ENCODE measurements around the gene RABAC1. TPM values are rescaled to one million over a fixed set of nuclear protein-coding genes. Genes with fewer than 3 reads are reported as not detected.
A peak's percentile ranks its signal among the peaks of the same experiment; 100 is the strongest.

RABAC1 gene
- total RNA-seq, 1 donor, result 117 TPM

- Histone ChIP-seq H3K4me3 (ENCODE audit: insufficient read depth, low read length) (no peak overlapping the region), H3K79me2 (ENCODE audit: insufficient read depth, low read length) (no peaks in the 10 kb centered on the region), H4K20me1 (ENCODE audit: insufficient read depth, low read length) (peaks cover 22% of the 10 kb centered on the region), H3K9me3 (ENCODE audit: low read depth, low read length) (no peaks in the 10 kb centered on the region), H3K27me3 (ENCODE audit: insufficient read depth, low read length) (peaks cover 51% of the 10 kb centered on the region), H3K27ac (ENCODE audit: low read depth, low read length) (no peak overlapping the region), H3K36me3 (ENCODE audit: insufficient read depth, low read length) (peaks cover 7% of the 10 kb centered on the region), H3K4me1 (ENCODE audit: insufficient read depth, low read length) (no peaks in the 10 kb centered on the region), H2AFZ (ENCODE audit: low read length) (no peak overlapping the region), H3K4me2 (ENCODE audit: insufficient read depth, low read length) (no peak overlapping the region)
- TF ChIP-seq CTCF (IDR thresholded peaks at IDR 0.05; ENCODE audit: extremely low read depth, low read depth, low read length), result no peak
- DNase-seq (ENCODE audit: insufficient read length, low spot score, missing footprints), result peak; percentile 92
These were observed 47.9 kb downstream of the RABAC1 start for GRCh38 chr19:41910992-41911888.

- Histone ChIP-seq H3K79me2 (ENCODE audit: insufficient read depth, low read length) (no peaks in the 10 kb centered on the region), H3K9me3 (ENCODE audit: low read depth, low read length) (no peaks in the 10 kb centered on the region), H3K4me2 (ENCODE audit: insufficient read depth, low read length) (no peak overlapping the region), H3K27me3 (ENCODE audit: insufficient read depth, low read length) (peaks cover 45% of the 10 kb centered on the region), H3K36me3 (ENCODE audit: insufficient read depth, low read length) (peaks cover 14% of the 10 kb centered on the region), H3K27ac (ENCODE audit: low read depth, low read length) (no peak overlapping the region), H3K4me1 (ENCODE audit: insufficient read depth, low read length) (no peaks in the 10 kb centered on the region), H2AFZ (ENCODE audit: low read length) (no peak overlapping the region), H4K20me1 (ENCODE audit: insufficient read depth, low read length) (peaks cover 22% of the 10 kb centered on the region), H3K4me3 (ENCODE audit: insufficient read depth, low read length) (no peak overlapping the region)
- no peak for TF ChIP-seq CTCF (IDR thresholded peaks at IDR 0.05; ENCODE audit: extremely low read depth, low read depth, low read length)
- DNase-seq (ENCODE audit: insufficient read length, low spot score, missing footprints), result no peak
These were observed 48.7 kb downstream of the RABAC1 start for GRCh38 chr19:41910240-41910991.

DNA sequence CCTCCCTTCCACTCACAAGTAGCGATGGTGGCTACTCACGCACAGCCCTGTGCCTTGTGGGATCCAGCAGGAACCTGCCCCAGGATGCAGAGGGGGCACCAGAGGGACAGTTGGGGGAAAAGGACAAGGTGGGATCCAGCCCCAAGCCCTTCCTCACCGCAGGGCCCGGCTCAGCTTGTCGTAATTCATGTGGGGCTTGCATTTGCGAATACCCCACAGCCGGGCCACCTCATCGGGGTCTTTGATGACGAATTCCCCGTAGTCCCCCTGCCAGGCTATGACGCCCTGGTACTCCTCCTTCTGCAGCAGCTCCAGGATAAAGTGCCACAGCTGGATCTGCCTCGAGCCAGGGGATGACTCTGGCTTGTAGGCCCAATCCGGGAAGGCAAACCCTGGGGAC lies 49.4 kb downstream of the RABAC1 start:
- Histone ChIP-seq H3K27me3 (ENCODE audit: insufficient read depth, low read length) (peaks cover 41% of the 10 kb centered on the region), H3K4me1 (ENCODE audit: insufficient read depth, low read length) (no peaks in the 10 kb centered on the region), H2AFZ (ENCODE audit: low read length) (no peak overlapping the region), H3K9me3 (ENCODE audit: low read depth, low read length) (no peaks in the 10 kb centered on the region), H3K79me2 (ENCODE audit: insufficient read depth, low read length) (no peaks in the 10 kb centered on the region), H4K20me1 (ENCODE audit: insufficient read depth, low read length) (peaks cover 22% of the 10 kb centered on the region), H3K4me2 (ENCODE audit: insufficient read depth, low read length) (no peak overlapping the region), H3K36me3 (ENCODE audit: insufficient read depth, low read length) (peaks cover 20% of the 10 kb centered on the region), H3K27ac (ENCODE audit: low read depth, low read length) (no peak overlapping the region), H3K4me3 (ENCODE audit: insufficient read depth, low read length) (no peak overlapping the region)
- no peak for TF ChIP-seq CTCF (IDR thresholded peaks at IDR 0.05; ENCODE audit: extremely low read depth, low read depth, low read length)
- no peak for DNase-seq (ENCODE audit: insufficient read length, low spot score, missing footprints)

Measured in osteoblast (primary cell).